ENCODE measurements around the gene RNF113B.
A peak's percentile ranks its signal among the peaks of the same experiment; 100 is the strongest.

The RNF113B gene

DNA sequence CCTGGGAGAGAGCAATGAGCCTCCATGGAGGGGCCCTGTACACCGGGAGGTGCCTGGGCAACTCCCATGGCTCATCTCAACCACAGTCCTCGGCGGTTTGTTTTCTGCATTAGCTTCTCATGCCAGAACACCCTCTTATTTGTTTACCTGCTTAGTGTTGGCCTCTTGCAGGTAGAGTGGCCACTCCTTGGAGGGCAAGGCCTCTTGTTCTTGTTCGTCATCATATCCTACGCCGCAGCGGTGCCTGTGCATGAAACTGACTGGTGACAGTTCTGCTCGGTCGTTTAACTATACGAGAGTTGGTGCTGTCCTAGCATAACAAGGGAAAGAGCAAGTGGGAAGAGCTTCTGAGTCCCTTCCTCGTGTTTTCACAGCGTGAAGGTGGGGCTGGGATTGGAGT is 40.5 kb upstream of the RNF113B start:
- H3K79me2 ChIP-seq (ENCODE audit: insufficient read depth, low read length) = no peaks in the 10 kb centered on the region
- no peak for ATAC-seq (ENCODE audit: insufficient read depth, low read depth)
- no peak for DNase-seq
- peaks cover 3% of the 10 kb centered on the region for H3K27me3 ChIP-seq (ENCODE audit: insufficient read depth, low read length, poor library complexity)
- no peaks in the 10 kb centered on the region; the same call in 1 of the 2 replicates for H4K20me1 ChIP-seq (ENCODE audit: insufficient read depth, low read length)
- no peak overlapping the region for H3K4me2 ChIP-seq (ENCODE audit: insufficient read depth, low read length)
- H3K36me3 ChIP-seq (ENCODE audit: insufficient read depth, low read length) = no peaks in the 10 kb centered on the region
- no peak overlapping the region for H3K9ac ChIP-seq (ENCODE audit: low read depth, low read length)
- H3K4me1 ChIP-seq (ENCODE audit: insufficient read depth, low read length) = no peaks in the 10 kb centered on the region
- TF ChIP-seq EZH2 (IDR thresholded peaks at IDR 0.05; ENCODE audit: borderline replicate concordance, low read depth, low read length, severe bottlenecking) = no peak
- TF ChIP-seq CTCF (IDR thresholded peaks at IDR 0.05; ENCODE audit: borderline replicate concordance, extremely low read depth, low read length, poor library complexity, severe bottlenecking) = no peak
- no peaks in the 10 kb centered on the region for H3K9me3 ChIP-seq (ENCODE audit: insufficient read depth, low read length, severe bottlenecking)
- no peak overlapping the region for H3K4me3 ChIP-seq (ENCODE audit: low read depth in 1 of 2, low read length in 2 of 2)
- H2AFZ ChIP-seq (ENCODE audit: low read depth, low read length) = peak overlapping the region; percentile 33; the same call in 1 of the 2 replicates
- H3K27ac ChIP-seq (ENCODE audit: low read length) = no peak overlapping the region

- H3K9me3 ChIP-seq (ENCODE audit: insufficient read depth, low read length, severe bottlenecking) = no peaks in the 10 kb centered on the region
- no peak overlapping the region for H3K4me2 ChIP-seq (ENCODE audit: insufficient read depth, low read length)
- H3K36me3 ChIP-seq (ENCODE audit: insufficient read depth, low read length) = no peaks in the 10 kb centered on the region
- ATAC-seq (ENCODE audit: insufficient read depth, low read depth) (no peak), DNase-seq (no peak)
- no peak overlapping the region for H3K27ac ChIP-seq (ENCODE audit: low read length)
- no peak overlapping the region for H2AFZ ChIP-seq (ENCODE audit: low read depth, low read length)
- H3K9ac ChIP-seq (ENCODE audit: low read depth, low read length) = no peak overlapping the region
- no peaks in the 10 kb centered on the region for H3K4me1 ChIP-seq (ENCODE audit: insufficient read depth, low read length)
- H3K27me3 ChIP-seq (ENCODE audit: insufficient read depth, low read length, poor library complexity) = peaks cover 3% of the 10 kb centered on the region
- no peaks in the 10 kb centered on the region; the same call in 1 of the 2 replicates for H4K20me1 ChIP-seq (ENCODE audit: insufficient read depth, low read length)
- H3K79me2 ChIP-seq (ENCODE audit: insufficient read depth, low read length) = no peaks in the 10 kb centered on the region
- no peak overlapping the region for H3K4me3 ChIP-seq (ENCODE audit: low read depth in 1 of 2, low read length in 2 of 2)
- TF ChIP-seq CTCF (IDR thresholded peaks at IDR 0.05; ENCODE audit: borderline replicate concordance, extremely low read depth, low read length, poor library complexity, severe bottlenecking) (no peak), EZH2 (IDR thresholded peaks at IDR 0.05; ENCODE audit: borderline replicate concordance, low read depth, low read length, severe bottlenecking) (no peak)
Observed at GRCh38 chr13:98216711-98217285, 39.7 kb upstream of the RNF113B start.

DNA sequence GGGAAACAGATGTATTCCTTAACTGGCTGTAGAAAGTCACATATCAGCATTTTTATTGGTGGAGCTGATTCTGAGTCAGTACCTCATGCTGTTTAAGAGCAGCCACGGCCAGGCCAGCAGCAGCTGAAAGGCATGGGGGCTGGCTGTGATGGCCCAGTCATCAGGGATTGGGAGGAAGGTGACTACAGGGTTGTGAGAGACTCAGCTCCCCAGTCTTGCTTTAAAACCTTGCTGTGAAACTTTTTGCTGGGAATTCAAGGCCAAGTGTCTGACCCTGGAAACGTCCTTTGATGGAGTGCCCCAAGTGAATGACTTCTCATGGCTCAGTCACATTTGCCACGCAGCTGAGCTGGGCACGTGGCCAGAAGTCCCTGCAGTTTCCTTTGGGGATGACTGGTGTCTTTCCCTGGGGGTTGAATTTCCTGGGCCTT is 39.1 kb upstream of the RNF113B start:
- Histone ChIP-seq H3K79me2 (ENCODE audit: insufficient read depth, low read length) (no peaks in the 10 kb centered on the region), H3K27ac (ENCODE audit: low read length) (no peak overlapping the region), H3K27me3 (ENCODE audit: insufficient read depth, low read length, poor library complexity) (peaks cover 3% of the 10 kb centered on the region), H3K36me3 (ENCODE audit: insufficient read depth, low read length) (no peaks in the 10 kb centered on the region), H4K20me1 (ENCODE audit: insufficient read depth, low read length) (no peaks in the 10 kb centered on the region; the same call in 1 of the 2 replicates), H3K4me1 (ENCODE audit: insufficient read depth, low read length) (no peaks in the 10 kb centered on the region), H3K4me3 (ENCODE audit: low read depth in 1 of 2, low read length in 2 of 2) (no peak overlapping the region), H2AFZ (ENCODE audit: low read depth, low read length) (no peak overlapping the region), H3K9me3 (ENCODE audit: insufficient read depth, low read length, severe bottlenecking) (no peaks in the 10 kb centered on the region), H3K9ac (ENCODE audit: low read depth, low read length) (no peak overlapping the region), H3K4me2 (ENCODE audit: insufficient read depth, low read length) (no peak overlapping the region)
- no peak for DNase-seq
- no peak for ATAC-seq (ENCODE audit: insufficient read depth, low read depth)
- TF ChIP-seq CTCF (IDR thresholded peaks at IDR 0.05; ENCODE audit: borderline replicate concordance, extremely low read depth, low read length, poor library complexity, severe bottlenecking) (no peak), EZH2 (IDR thresholded peaks at IDR 0.05; ENCODE audit: borderline replicate concordance, low read depth, low read length, severe bottlenecking) (no peak)

Data from DND-41 (cell line).